Central memory CD8-positive, alpha-beta T cell (primary cell): Measurements from ENCODE around the gene TOR3A.
"Not testable (repeated sequence)": the region's sequence is repeated elsewhere in the genome, so short reads cannot be mapped to it uniquely, and the experiment has no call there.

Experiments
- ATAC-seq: fragments of 150-1000 bp; cut with Tn5 transposase; replicated peaks from 2 replicates; pipeline ENCODE4 v1.10.0; 2022; ENCODE audit warnings: mild to moderate bottlenecking, moderate FRiP score, moderate number of reproducible peaks; ENCODE audit not compliant: poor library complexity, severe bottlenecking; ENCODE audit errors: extremely low read depth
- DNase-seq, 2 donors: peaks; one replicate each; pipeline ENCODE4 v3.0.0; 2021; ENCODE audit warnings: low spot score in 2 of 2
- H3K27ac Mint-ChIP-seq: one replicate; pipeline ENCODE4 v1.8.0; 2022; ENCODE audit warnings: low read depth, mild to moderate bottlenecking, moderate library complexity, mixed read lengths
- H3K27me3 Mint-ChIP-seq: one replicate; pipeline ENCODE4 v1.8.0; 2022; ENCODE audit warnings: mixed read lengths
- H3K36me3 Mint-ChIP-seq: one replicate; pipeline ENCODE4 v1.8.0; 2022; ENCODE audit warnings: mild to moderate bottlenecking, moderate library complexity, mixed read lengths; ENCODE audit not compliant: insufficient read depth
- H3K4me1 Mint-ChIP-seq: one replicate; pipeline ENCODE4 v1.8.0; 2022; ENCODE audit warnings: mixed read lengths
- H3K4me3 Mint-ChIP-seq: one replicate; pipeline ENCODE4 v1.8.0; 2022; ENCODE audit warnings: mild to moderate bottlenecking, moderate library complexity, mixed read lengths
- H3K9me3 Mint-ChIP-seq: one replicate; pipeline ENCODE4 v1.8.0; 2022; ENCODE audit warnings: mixed read lengths

TOR3A gene

GRCh38 chr1:179128520-179128919 is 46.6 kb downstream of the TOR3A start:
- ATAC-seq (no peak), DNase-seq (no peak)
- Mint-ChIP-seq H3K27me3 (no peaks in the 10 kb centered on the region), H3K4me3 (no peak overlapping the region), H3K36me3 (peaks cover 5% of the 10 kb centered on the region), H3K27ac (no peak overlapping the region), H3K9me3 (no peaks in the 10 kb centered on the region), H3K4me1 (peaks cover 14% of the 10 kb centered on the region)

GRCh38 chr1:179129702-179130473 is 48.0 kb downstream of the TOR3A start:
- H3K36me3 Mint-ChIP-seq = peaks cover 2% of the 10 kb centered on the region
- peaks cover 14% of the 10 kb centered on the region for H3K4me1 Mint-ChIP-seq
- DNase-seq (peak in 1 of 2 donors; percentile 33), ATAC-seq (peak; percentile 97)
- H3K9me3 Mint-ChIP-seq = no peaks in the 10 kb centered on the region
- no peaks in the 10 kb centered on the region for H3K27me3 Mint-ChIP-seq
- H3K27ac Mint-ChIP-seq = peak overlapping the region; percentile 80
- peak overlapping the region; percentile 72 for H3K4me3 Mint-ChIP-seq

- not testable (repeated sequence) for H3K9me3 Mint-ChIP-seq, H3K27ac Mint-ChIP-seq, H3K27me3 Mint-ChIP-seq, ATAC-seq, DNase-seq, H3K36me3 Mint-ChIP-seq, H3K4me1 Mint-ChIP-seq, H3K4me3 Mint-ChIP-seq
Measured at GRCh38 chr1:179135168-179135567, 53.3 kb downstream of the TOR3A start.

GRCh38 chr1:179135707-179136106 is 53.8 kb downstream of the TOR3A start:
- H3K4me3 Mint-ChIP-seq, H3K27me3 Mint-ChIP-seq, H3K9me3 Mint-ChIP-seq, H3K4me1 Mint-ChIP-seq, H3K36me3 Mint-ChIP-seq, H3K27ac Mint-ChIP-seq, ATAC-seq, DNase-seq: not testable (repeated sequence)

- H3K4me1 Mint-ChIP-seq = peaks cover 10% of the 10 kb centered on the region
- no peaks in the 10 kb centered on the region for H3K9me3 Mint-ChIP-seq
- H3K4me3 Mint-ChIP-seq = no peak overlapping the region
- peaks cover 2% of the 10 kb centered on the region for H3K36me3 Mint-ChIP-seq
- no peak overlapping the region for H3K27ac Mint-ChIP-seq
- DNase-seq (no peak), ATAC-seq (no peak)
- no peaks in the 10 kb centered on the region for H3K27me3 Mint-ChIP-seq
Measured at GRCh38 chr1:179137617-179138255, 55.9 kb downstream of the TOR3A start.

GRCh38 chr1:179138755-179139154 is 56.9 kb downstream of the TOR3A start:
- H3K27ac Mint-ChIP-seq, H3K4me3 Mint-ChIP-seq, H3K27me3 Mint-ChIP-seq, H3K36me3 Mint-ChIP-seq, ATAC-seq, H3K9me3 Mint-ChIP-seq, DNase-seq: not testable (repeated sequence)
- peaks cover 16% of the 10 kb centered on the region for H3K4me1 Mint-ChIP-seq

- Mint-ChIP-seq H3K36me3 (peaks cover 4% of the 10 kb centered on the region), H3K4me3 (no peak overlapping the region), H3K9me3 (no peaks in the 10 kb centered on the region), H3K4me1 (peaks cover 16% of the 10 kb centered on the region), H3K27ac (no peak overlapping the region), H3K27me3 (no peaks in the 10 kb centered on the region)
- no peak for DNase-seq
- ATAC-seq = no peak
Measured at GRCh38 chr1:179141592-179142251, 59.9 kb downstream of the TOR3A start.

- DNase-seq (no peak), ATAC-seq (peak; percentile 56)
- H3K4me1 Mint-ChIP-seq = peaks cover 16% of the 10 kb centered on the region
- no peaks in the 10 kb centered on the region for H3K27me3 Mint-ChIP-seq
- H3K36me3 Mint-ChIP-seq = peaks cover 4% of the 10 kb centered on the region
- no peak overlapping the region for H3K27ac Mint-ChIP-seq
- no peaks in the 10 kb centered on the region for H3K9me3 Mint-ChIP-seq
- no peak overlapping the region for H3K4me3 Mint-ChIP-seq
Measured at GRCh38 chr1:179142889-179143299, 61.0 kb downstream of the TOR3A start.

- H3K4me3 Mint-ChIP-seq = no peak overlapping the region
- ATAC-seq = no peak
- no peak overlapping the region for H3K27ac Mint-ChIP-seq
Measured at GRCh38 chr1:179143322-179143721, 61.5 kb downstream of the TOR3A start.

GRCh38 chr1:179144626-179145025 is 62.8 kb downstream of the TOR3A start:
- Mint-ChIP-seq H3K4me1 (peaks cover 16% of the 10 kb centered on the region), H3K36me3 (peaks cover 6% of the 10 kb centered on the region), H3K9me3 (no peaks in the 10 kb centered on the region), H3K4me3 (no peak overlapping the region), H3K27me3 (no peaks in the 10 kb centered on the region), H3K27ac (no peak overlapping the region)
- no peak for DNase-seq
- no peak for ATAC-seq

More at GRCh38 chr1:179143322-179143721, 61.5 kb downstream of the TOR3A start:
- Mint-ChIP-seq H3K4me1 (peaks cover 16% of the 10 kb centered on the region), H3K9me3 (no peaks in the 10 kb centered on the region), H3K36me3 (peaks cover 4% of the 10 kb centered on the region), H3K27me3 (no peaks in the 10 kb centered on the region)
- DNase-seq = no peak

GRCh38 chr1:179145521-179145920 is 63.7 kb downstream of the TOR3A start:
- H3K4me3 Mint-ChIP-seq = no peak overlapping the region
- H3K36me3 Mint-ChIP-seq = peaks cover 6% of the 10 kb centered on the region
- no peak for DNase-seq
- H3K4me1 Mint-ChIP-seq = peaks cover 16% of the 10 kb centered on the region
- no peak overlapping the region for H3K27ac Mint-ChIP-seq
- no peak for ATAC-seq
- no peaks in the 10 kb centered on the region for H3K27me3 Mint-ChIP-seq
- no peaks in the 10 kb centered on the region for H3K9me3 Mint-ChIP-seq
